HG02798 (cell line): Measurements from ENCODE around the gene TMEM233.
"Not testable (repeated sequence)": the region's sequence is repeated elsewhere in the genome, so short reads cannot be mapped to it uniquely, and the experiment has no call there.

Source experiments
- ATAC-seq: cut with Tn5 transposase; IDR thresholded peaks from one replicate; pipeline ENCODE4 v1.9.1; 2021; ENCODE audit warnings: mild to moderate bottlenecking; ENCODE audit not compliant: unreplicated experiment, poor library complexity

Gene TMEM233

GRCh38 chr12:119603767-119604166, 10.2 kb downstream of the TMEM233 start:
- no peak for ATAC-seq

- no peak for ATAC-seq
Measured at GRCh38 chr12:119609358-119609757, 15.8 kb downstream of the TMEM233 start.

- no peak for ATAC-seq
Measured at GRCh38 chr12:119613319-119613936, 19.9 kb downstream of the TMEM233 start.

- no peak for ATAC-seq
Measured at GRCh38 chr12:119614705-119615104, 21.1 kb downstream of the TMEM233 start.

GRCh38 chr12:119615518-119616475, 22.2 kb downstream of the TMEM233 start:
- ATAC-seq: no peak

GRCh38 chr12:119618328-119618896, 24.8 kb downstream of the TMEM233 start:
- ATAC-seq: not testable (repeated sequence)

GRCh38 chr12:119620490-119620889, 26.9 kb downstream of the TMEM233 start:
- no peak for ATAC-seq

GRCh38 chr12:119621878-119622277, 28.3 kb downstream of the TMEM233 start:
- no peak for ATAC-seq

GRCh38 chr12:119624966-119625365, 31.4 kb downstream of the TMEM233 start:
- no peak for ATAC-seq

- no peak for ATAC-seq
Measured at GRCh38 chr12:119627019-119627643, 33.6 kb downstream of the TMEM233 start.

- no peak for ATAC-seq
Measured at GRCh38 chr12:119627686-119628085, 34.1 kb downstream of the TMEM233 start.

- no peak for ATAC-seq
Measured at GRCh38 chr12:119630223-119630780, 36.7 kb downstream of the TMEM233 start.

- no peak for ATAC-seq
Measured at GRCh38 chr12:119630962-119631550, 37.5 kb downstream of the TMEM233 start.

GRCh38 chr12:119631930-119632678, 38.5 kb downstream of the TMEM233 start:
- ATAC-seq: no peak

GRCh38 chr12:119634743-119635142, 41.2 kb downstream of the TMEM233 start:
- no peak for ATAC-seq

- ATAC-seq: no peak
Measured at GRCh38 chr12:119642986-119643385, 49.4 kb downstream of the TMEM233 start.

- ATAC-seq: no peak
Measured at GRCh38 chr12:119644930-119645329, 51.4 kb downstream of the TMEM233 start.

- no peak for ATAC-seq
Measured at GRCh38 chr12:119645535-119646059, 52.0 kb downstream of the TMEM233 start.

GRCh38 chr12:119649202-119649808, 55.7 kb downstream of the TMEM233 start:
- no peak for ATAC-seq
